Fibroblast of lung (primary cell): Measurements from ENCODE around the gene FAM47E. TPM values are rescaled to one million over a fixed set of nuclear protein-coding genes. Genes with fewer than 3 reads are reported as not detected.

ENCODE experiments used
- DNase-seq, 2 donors: peaks; one replicate each; pipeline versions ENCODE4 v3.0.0 to v3.0.0-alpha.2; 2010; ENCODE audit warnings: low read depth in 2 of 2
- H2AFZ ChIP-seq: 2 replicates; pipeline ENCODE4 v1.5.1; 2012; ENCODE audit warnings: low read length, control low read depth, inconsistent platforms
- H3K27ac ChIP-seq: 2 replicates; pipeline ENCODE4 v1.5.1; 2011; ENCODE audit warnings: low read length, control low read depth; ENCODE audit not compliant: insufficient read depth
- H3K27me3 ChIP-seq: 2 replicates; pipeline ENCODE4 v1.5.1; 2011; ENCODE audit warnings: mild to moderate bottlenecking, low read length; ENCODE audit not compliant: control insufficient read depth, insufficient read depth
- H3K36me3 ChIP-seq: 2 replicates; pipeline ENCODE4 v1.5.1; 2011; ENCODE audit warnings: low read length; ENCODE audit not compliant: control insufficient read depth, insufficient read depth
- H3K4me1 ChIP-seq: 2 replicates; pipeline ENCODE4 v1.5.1; 2011; ENCODE audit warnings: low read length; ENCODE audit not compliant: control insufficient read depth, insufficient read depth; ENCODE audit errors: extremely low read depth
- H3K4me2 ChIP-seq: 2 replicates; pipeline ENCODE4 v1.5.1; 2011; ENCODE audit warnings: low read length, control low read depth; ENCODE audit not compliant: insufficient read depth; ENCODE audit errors: extremely low read depth
- H3K4me3 ChIP-seq, 4 experiments: fragments of 200-600 bp in 1 of 4; sonication (generic) in 1 of 4; replicated peaks in 1 of 4; 2 replicates each; pipeline ENCODE4 v1.5.1; 2011 to 2016; ENCODE audit warnings: low read length in 4 of 4, low read depth in 3 of 4, mild to moderate bottlenecking in 3 of 4, control low read depth in 2 of 4, inconsistent platforms in 1 of 4, mixed read lengths in 1 of 4; ENCODE audit not compliant: insufficient read depth in 1 of 4; ENCODE audit errors: control extremely low read depth in 1 of 4
- H3K79me2 ChIP-seq: 2 replicates; pipeline ENCODE4 v1.5.1; 2012; ENCODE audit warnings: mild to moderate bottlenecking, low read length, inconsistent platforms; ENCODE audit not compliant: control insufficient read depth, insufficient read depth
- H3K9ac ChIP-seq: 2 replicates; pipeline ENCODE4 v1.5.1; 2011; ENCODE audit warnings: mild to moderate bottlenecking, low read length, control low read depth; ENCODE audit not compliant: insufficient read depth
- H3K9me3 ChIP-seq: 2 replicates; pipeline ENCODE4 v1.5.1; 2012; ENCODE audit warnings: low read depth, low read length; ENCODE audit not compliant: control insufficient read depth, insufficient read depth
- H4K20me1 ChIP-seq: 2 replicates; pipeline ENCODE4 v1.5.1; 2011; ENCODE audit warnings: low read length; ENCODE audit not compliant: control insufficient read depth, insufficient read depth; ENCODE audit errors: extremely low read depth
- EZH2 ChIP-seq: IDR thresholded peaks from 2 replicates; pipeline ENCODE4 v1.5.1; 2012; ENCODE audit warnings: low read length, control low read depth, mild to moderate bottlenecking; ENCODE audit errors: missing control alignments
- polyA plus RNA-seq, 2 donors: library from polyadenylated mRNA; depleted of rRNA in 1 of 2; stranded (reverse) in 1 of 2; unstranded in 1 of 2; fragments of >200 nt; gene quantifications; 2 replicates each; pipeline ENCODE4 v1.2.1, GENCODE V29; 2011 to 2012; ENCODE audit warnings: missing spikeins in 1 of 2
- total RNA-seq: library from RNA; depleted of rRNA; stranded (reverse); fragments of >200 nt; gene quantifications from 2 replicates; pipeline ENCODE4 v1.2.1, GENCODE V29; 2014
- TF ChIP-seq, protein P1 (sequence below), 2 donors: IDR thresholded peaks in 1 of 2; conservative IDR thresholded peaks in 1 of 2; 1 replicate in 1 of 2; 2 replicates in 1 of 2; pipeline ENCODE4 v1.5.1; 2011 to 2012; ENCODE audit warnings: low read length in 2 of 2, control low read depth in 1 of 2, inconsistent platforms in 1 of 2, low read depth in 1 of 2, mild to moderate bottlenecking in 1 of 2

Gene FAM47E
- total and polyA plus RNA-seq, 2 donors (not counting 1 experiment from before 2014, with no cell fraction given): 0.12 to 0.99 TPM

DNA sequence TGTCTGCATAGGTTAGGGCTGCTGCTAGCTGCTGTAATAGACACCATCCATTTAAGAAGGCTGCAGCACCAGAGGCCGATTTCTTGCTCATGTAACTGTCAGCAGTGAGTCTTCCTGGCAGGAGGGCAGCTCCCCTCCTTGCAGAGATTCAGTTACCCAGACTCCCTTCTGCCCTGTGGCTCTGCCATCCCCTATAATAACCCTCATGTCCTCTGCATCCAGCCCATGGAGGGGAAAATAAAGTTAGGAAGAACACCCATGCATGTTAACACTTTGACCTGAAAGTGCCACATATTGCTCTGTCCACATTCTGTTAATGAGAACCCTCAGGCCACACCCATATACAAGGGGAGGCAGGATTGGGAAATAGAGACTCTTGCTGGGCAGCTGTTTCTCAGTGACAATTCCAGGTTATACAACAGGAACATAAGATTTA is 60.4 kb downstream of the FAM47E start:
- Histone ChIP-seq H3K9me3 (no peaks in the 10 kb centered on the region), H3K4me3 (no peak overlapping the region), H4K20me1 (no peaks in the 10 kb centered on the region), H3K79me2 (peaks cover 9% of the 10 kb centered on the region), H3K27me3 (no peaks in the 10 kb centered on the region), H3K27ac (no peak overlapping the region), H3K4me2 (no peak overlapping the region), H3K9ac (no peak overlapping the region), H3K36me3 (peaks cover 1% of the 10 kb centered on the region), H2AFZ (no peak overlapping the region), H3K4me1 (peaks cover 6% of the 10 kb centered on the region)
- TF ChIP-seq, protein P1, sequence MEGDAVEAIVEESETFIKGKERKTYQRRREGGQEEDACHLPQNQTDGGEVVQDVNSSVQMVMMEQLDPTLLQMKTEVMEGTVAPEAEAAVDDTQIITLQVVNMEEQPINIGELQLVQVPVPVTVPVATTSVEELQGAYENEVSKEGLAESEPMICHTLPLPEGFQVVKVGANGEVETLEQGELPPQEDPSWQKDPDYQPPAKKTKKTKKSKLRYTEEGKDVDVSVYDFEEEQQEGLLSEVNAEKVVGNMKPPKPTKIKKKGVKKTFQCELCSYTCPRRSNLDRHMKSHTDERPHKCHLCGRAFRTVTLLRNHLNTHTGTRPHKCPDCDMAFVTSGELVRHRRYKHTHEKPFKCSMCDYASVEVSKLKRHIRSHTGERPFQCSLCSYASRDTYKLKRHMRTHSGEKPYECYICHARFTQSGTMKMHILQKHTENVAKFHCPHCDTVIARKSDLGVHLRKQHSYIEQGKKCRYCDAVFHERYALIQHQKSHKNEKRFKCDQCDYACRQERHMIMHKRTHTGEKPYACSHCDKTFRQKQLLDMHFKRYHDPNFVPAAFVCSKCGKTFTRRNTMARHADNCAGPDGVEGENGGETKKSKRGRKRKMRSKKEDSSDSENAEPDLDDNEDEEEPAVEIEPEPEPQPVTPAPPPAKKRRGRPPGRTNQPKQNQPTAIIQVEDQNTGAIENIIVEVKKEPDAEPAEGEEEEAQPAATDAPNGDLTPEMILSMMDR (conservative IDR thresholded peaks at IDR 0.05 in 1 of 2, IDR thresholded peaks at IDR 0.05 in 1 of 2; ENCODE audit: low read depth in 1 of 2, low read length in 2 of 2): no peak
- TF ChIP-seq EZH2: no peak
- DNase-seq: no peak

DNA sequence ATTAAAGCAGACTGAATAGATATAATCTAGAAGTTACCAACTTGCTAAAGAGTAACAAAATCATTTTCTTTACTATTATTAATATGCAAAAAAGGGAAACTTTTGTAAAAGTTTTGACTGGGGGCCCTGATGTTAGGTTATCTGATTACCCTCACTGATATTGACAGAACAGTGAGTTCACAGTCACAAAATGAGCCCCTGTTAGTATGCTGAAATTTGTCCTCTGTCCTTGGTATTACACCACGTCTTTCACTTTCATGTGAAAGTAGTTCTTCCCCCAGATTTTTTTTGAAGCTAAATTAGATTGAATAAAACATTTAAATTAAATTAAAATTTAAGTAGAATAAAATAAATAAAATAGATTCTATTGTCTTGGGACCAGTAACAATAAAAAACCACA is 60.9 kb downstream of the FAM47E start:
- Histone ChIP-seq H3K4me1 (peaks cover 6% of the 10 kb centered on the region), H3K9ac (no peak overlapping the region), H3K36me3 (peaks cover 1% of the 10 kb centered on the region), H3K79me2 (peaks cover 8% of the 10 kb centered on the region), H2AFZ (no peak overlapping the region), H4K20me1 (no peaks in the 10 kb centered on the region), H3K4me3 (no peak overlapping the region), H3K27ac (no peak overlapping the region), H3K4me2 (no peak overlapping the region), H3K9me3 (no peaks in the 10 kb centered on the region), H3K27me3 (no peaks in the 10 kb centered on the region)
- no peak for TF ChIP-seq EZH2
- TF ChIP-seq, protein P1 (conservative IDR thresholded peaks at IDR 0.05 in 1 of 2, IDR thresholded peaks at IDR 0.05 in 1 of 2; ENCODE audit: low read depth in 1 of 2, low read length in 2 of 2): no peak
- no peak for DNase-seq

DNA sequence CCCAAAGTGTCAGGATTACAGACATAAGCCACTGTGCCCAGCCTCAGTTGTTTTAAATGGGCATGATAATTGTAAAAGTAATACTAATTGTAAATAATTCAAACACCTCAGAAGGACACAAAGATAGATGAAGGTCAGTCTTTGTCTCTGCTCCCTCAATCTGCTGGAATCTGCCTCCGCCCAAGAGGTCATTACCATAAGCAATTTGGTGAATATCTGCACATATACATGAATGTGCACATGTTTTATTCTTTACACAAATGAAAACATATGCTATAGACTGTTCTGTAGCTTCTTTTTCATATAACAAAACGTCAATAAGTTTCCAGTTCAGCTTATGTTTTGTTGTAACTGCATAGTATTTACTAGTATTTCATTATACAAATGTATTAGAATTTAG is 62.0 kb downstream of the FAM47E start:
- TF ChIP-seq, protein P1 (conservative IDR thresholded peaks at IDR 0.05 in 1 of 2, IDR thresholded peaks at IDR 0.05 in 1 of 2; ENCODE audit: low read depth in 1 of 2, low read length in 2 of 2): no peak
- TF ChIP-seq EZH2: no peak
- Histone ChIP-seq H3K27me3 (no peaks in the 10 kb centered on the region), H4K20me1 (no peaks in the 10 kb centered on the region), H3K9me3 (no peaks in the 10 kb centered on the region), H3K4me1 (peaks cover 2% of the 10 kb centered on the region), H3K4me3 (no peak overlapping the region), H3K79me2 (peaks cover under 1% of the 10 kb centered on the region), H3K27ac (no peak overlapping the region), H2AFZ (no peak overlapping the region), H3K36me3 (peaks cover 1% of the 10 kb centered on the region), H3K9ac (no peak overlapping the region), H3K4me2 (no peak overlapping the region)
- no peak for DNase-seq
